Lower leg skin (tissue), 4 donors: Measurements from ENCODE around the gene AK1. TPM values are rescaled to one million over a fixed set of nuclear protein-coding genes. Genes with fewer than 3 reads are reported as not detected.
A peak's percentile ranks its signal among the peaks of the same experiment; 100 is the strongest.

ENCODE experiments used
- DNase-seq, 2 donors: peaks; one replicate each; pipeline ENCODE4 v3.0.0-alpha.2; 2019; ENCODE audit warnings: low spot score in 2 of 2
- H3K4me3 ChIP-seq: fragments of 200-600 bp; sonication (generic); 2 replicates; pipeline ENCODE4 v1.5.1; 2017; ENCODE audit warnings: mild to moderate bottlenecking, low read depth; ENCODE audit not compliant: poor library complexity, severe bottlenecking
- POLR2A ChIP-seq, 2 donors: fragments of 450-650 bp; IDR thresholded peaks; one replicate each; pipeline ENCODE4 v1.6.1; 2016 to 2017; ENCODE audit warnings: antibody characterized with exemption in 2 of 2, mild to moderate bottlenecking in 1 of 2, moderate library complexity in 1 of 2
- WGBS, 2 donors: methylation state at CpG; one replicate each; pipeline ENCODE4 v1.1.5; 2018; 5-methylcytosine and 5-hydroxymethylcytosine counted together
- intact Hi-C: fragments of 100-400 bp; cut with DNase I; formaldehyde crosslinking; loops from one replicate; pipeline ENCODE4 v1.15.0; 2023; ENCODE audit warnings: low total_unique reads
- total RNA-seq, 4 donors: library from RNA; depleted of rRNA; stranded (reverse); fragments of >200 nt; gene quantifications; one replicate each; pipeline ENCODE4 v1.1.0, GENCODE V29; 2016
- TF ChIP-seq, protein P1 (sequence below), 3 donors: fragments of 450-650 bp; IDR thresholded peaks; one replicate each; pipeline ENCODE4 v1.5.1; 2016; ENCODE audit warnings: antibody characterized with exemption in 3 of 3, mild to moderate bottlenecking in 3 of 3, moderate library complexity in 2 of 3

The AK1 gene
- total RNA-seq, 4 donors from 2014 or later = 9.5 to 35.4 (median 19.8) TPM

DNA sequence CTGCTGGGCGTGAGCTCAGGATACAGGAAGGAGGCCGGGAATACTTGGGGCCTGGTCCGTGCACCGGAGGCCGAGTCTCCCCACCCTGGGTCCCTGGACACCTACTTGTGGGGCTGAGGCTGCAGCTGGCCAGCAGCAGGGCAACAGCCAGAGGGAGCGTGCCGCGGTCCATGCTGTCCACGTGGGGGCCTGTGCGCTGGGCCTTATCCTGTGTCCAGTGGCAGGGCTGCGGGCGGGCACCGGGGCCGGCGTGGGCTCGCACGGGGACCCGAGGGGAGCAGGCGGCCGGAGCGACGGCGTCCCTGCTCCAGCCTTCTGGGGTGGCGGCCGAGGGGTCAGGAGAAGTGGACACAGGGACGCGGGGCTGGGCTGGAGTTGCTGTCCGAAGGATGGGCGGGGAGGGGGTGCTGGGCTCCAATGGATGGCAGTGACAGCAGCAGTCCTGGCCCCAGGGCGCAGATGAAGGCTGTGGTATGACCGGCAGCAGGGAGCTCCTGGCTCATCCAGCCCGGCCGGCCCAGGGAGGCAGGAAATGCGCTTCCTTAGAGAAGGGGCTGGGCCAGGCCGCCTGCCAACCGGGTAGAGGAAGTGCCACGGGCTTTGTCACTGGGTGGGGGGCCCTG lies 23.2 kb downstream of the AK1 start, which contains the start of gene ENG:
Gene ENG, minus strand, starts transcription at position 475 of the 623 bp plus-strand sequence. Its CDS starts 303 bp downstream, at position 172.
- peak within 1 kb of the TSS; percentile 42 for H3K4me3 ChIP-seq
- peak in 1 of 2 donors; percentile 95 for DNase-seq
- 38 to 50% methylated on average over 32 to 37 of the region's 37 CpGs for WGBS, 2 donors
- TF ChIP-seq, protein P1, sequence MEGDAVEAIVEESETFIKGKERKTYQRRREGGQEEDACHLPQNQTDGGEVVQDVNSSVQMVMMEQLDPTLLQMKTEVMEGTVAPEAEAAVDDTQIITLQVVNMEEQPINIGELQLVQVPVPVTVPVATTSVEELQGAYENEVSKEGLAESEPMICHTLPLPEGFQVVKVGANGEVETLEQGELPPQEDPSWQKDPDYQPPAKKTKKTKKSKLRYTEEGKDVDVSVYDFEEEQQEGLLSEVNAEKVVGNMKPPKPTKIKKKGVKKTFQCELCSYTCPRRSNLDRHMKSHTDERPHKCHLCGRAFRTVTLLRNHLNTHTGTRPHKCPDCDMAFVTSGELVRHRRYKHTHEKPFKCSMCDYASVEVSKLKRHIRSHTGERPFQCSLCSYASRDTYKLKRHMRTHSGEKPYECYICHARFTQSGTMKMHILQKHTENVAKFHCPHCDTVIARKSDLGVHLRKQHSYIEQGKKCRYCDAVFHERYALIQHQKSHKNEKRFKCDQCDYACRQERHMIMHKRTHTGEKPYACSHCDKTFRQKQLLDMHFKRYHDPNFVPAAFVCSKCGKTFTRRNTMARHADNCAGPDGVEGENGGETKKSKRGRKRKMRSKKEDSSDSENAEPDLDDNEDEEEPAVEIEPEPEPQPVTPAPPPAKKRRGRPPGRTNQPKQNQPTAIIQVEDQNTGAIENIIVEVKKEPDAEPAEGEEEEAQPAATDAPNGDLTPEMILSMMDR (IDR thresholded peaks at IDR 0.05) = no peak
- no peak for TF ChIP-seq POLR2A (IDR thresholded peaks at IDR 0.05)
- intact Hi-C loops = no loop called here

DNA sequence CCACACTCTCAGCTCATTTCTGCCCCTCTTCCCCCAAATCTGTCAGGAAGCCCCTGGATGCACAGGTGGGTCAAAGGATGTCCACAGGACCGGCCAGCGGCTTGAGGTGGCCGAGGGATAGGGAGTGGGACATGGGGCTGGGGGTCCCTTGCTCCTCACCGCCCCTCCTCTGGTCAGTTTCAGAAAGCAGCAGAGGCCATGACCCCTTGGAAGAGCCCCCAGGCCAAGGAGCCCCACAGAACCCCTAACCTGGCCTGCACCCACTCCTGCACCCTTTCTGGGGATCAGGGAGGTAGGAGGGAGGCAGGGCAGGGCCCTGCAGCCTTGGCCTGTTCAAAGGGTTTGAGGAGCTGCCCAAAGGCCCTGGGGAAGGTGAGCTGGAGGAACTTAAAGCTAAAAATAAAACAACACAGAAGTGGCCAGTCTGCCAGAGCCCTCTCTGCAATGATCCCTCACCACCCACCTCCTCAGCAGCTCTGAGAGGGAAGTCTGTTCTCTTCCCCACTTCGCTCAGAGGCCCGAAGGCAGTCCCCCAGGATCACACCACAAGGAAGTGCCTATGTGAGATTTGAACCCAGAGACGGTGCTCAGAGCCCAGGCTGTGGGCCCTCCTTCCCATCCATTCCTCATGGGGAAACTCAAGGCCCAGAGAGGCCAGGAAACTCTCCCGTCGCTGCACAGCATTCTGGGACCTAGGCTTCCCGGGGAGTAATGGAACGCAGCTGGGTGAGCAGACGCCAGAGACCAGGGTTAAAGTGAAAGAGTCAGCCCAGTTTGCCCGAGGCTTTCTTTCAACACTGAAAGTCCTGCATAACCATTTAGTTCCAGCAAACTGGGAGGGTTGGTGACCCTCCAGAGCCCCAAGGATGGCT lies 23.9 kb downstream of the AK1 start:
- DNase-seq = no peak
- TF ChIP-seq, protein P1 (IDR thresholded peaks at IDR 0.05) = no peak
- TF ChIP-seq POLR2A (IDR thresholded peaks at IDR 0.05) = no peak
- intact Hi-C loops = no loop called here
- WGBS, 2 donors = 46 to 71% methylated on average over 13 of the region's 13 CpGs
- H3K4me3 ChIP-seq = peak overlapping the region; percentile 42

DNA sequence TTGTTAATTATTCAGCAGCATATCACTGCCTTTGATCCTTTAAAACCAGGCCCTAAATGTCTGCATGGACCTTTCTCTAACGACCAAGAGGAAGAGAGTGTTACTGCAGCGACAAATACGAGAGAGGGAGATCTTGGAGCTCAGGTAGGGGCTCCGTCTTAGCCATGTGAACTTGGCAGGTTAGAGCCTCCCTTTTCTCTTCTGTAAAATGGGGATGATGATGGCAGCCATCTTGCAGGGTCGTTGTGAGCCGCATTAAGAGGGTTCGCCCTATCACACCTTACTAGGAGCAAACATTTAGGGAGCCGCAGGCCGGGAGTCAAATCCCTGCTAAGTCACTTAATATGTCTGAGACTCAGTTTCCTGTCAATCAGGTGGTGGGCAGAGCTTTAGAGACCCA lies 24.6 kb downstream of the AK1 start:
- 79 to 87% methylated on average over 9 of the region's 9 CpGs for WGBS, 2 donors
- DNase-seq = no peak
- intact Hi-C loops = no loop called here
- TF ChIP-seq POLR2A (IDR thresholded peaks at IDR 0.05) = no peak
- TF ChIP-seq, protein P1 (IDR thresholded peaks at IDR 0.05) = no peak
- no peak overlapping the region for H3K4me3 ChIP-seq

DNA sequence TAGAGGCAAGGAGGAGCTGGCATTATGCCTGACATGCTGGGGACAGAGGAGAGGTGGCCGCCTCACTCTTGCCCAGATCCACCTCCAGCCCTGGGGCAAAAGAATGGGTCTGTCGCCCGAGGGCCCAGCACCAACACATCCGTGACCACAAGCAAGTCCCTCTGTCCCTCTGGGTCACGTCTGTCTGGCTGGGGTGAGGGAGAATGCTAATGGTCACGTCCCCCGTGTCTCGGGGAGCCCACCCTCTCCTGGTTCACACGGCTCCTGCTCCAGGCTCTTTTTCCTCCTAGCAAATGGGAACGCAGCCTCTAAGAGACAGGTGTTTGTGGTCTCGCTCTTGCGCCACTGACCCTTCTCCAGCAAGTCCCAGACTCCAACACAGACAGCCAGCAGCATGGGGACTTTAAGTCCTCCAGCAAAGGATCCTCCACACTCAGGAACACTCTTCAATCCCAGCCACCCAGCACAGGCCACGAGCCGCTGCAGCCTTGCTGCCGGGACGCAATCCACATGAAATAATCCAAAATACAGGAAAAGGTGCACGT lies 27.1 kb downstream of the AK1 start:
- 83 to 89% methylated on average over 17 of the region's 17 CpGs for WGBS, 2 donors
- DNase-seq = no peak
- no peak overlapping the region for H3K4me3 ChIP-seq

DNA sequence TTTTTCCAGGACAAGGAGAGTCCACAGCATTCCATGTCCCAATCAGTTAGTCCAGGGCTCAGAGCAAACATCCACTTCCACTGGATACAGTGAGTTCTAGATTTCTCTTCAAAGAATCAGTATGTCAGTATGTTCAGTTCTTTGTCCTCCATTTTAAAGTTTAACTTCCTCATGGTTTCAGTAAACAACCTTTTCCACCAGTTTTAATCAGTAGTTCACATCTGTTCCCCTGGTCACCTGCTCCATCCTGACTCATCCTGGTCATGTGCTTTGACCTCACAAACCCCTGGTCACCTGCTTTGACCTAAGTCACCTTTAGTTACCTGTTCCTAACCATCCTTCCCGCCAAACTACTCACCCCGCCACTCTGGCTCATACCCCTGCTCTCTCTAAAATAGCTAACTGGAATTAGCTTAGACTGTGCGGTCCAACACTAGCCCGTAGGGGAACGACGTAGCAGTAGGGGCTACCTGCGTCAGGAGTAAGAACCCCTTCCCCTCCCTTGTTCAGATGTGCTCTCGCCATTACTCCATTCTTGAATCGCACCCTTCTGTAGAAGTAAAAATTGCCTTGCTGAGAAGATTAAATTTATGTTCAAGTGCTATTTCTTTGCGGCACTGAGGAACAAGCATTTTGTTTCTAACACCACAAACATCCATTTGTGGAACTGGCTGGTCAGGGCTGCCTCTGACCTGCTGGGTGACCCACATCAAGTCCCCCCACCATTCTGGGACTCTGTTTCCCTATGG lies 28.5 kb downstream of the AK1 start:
- no peak for DNase-seq
- TF ChIP-seq POLR2A (IDR thresholded peaks at IDR 0.05) = no peak
- TF ChIP-seq, protein P1 (IDR thresholded peaks at IDR 0.05) = no peak
- intact Hi-C loops = no loop called here
- WGBS, 2 donors = 97 to 98% methylated on average over 9 of the region's 10 CpGs
- no peak overlapping the region for H3K4me3 ChIP-seq

More for the DNA sequence above, 27.1 kb downstream of the AK1 start:
- intact Hi-C loops = no loop called here
- TF ChIP-seq, protein P1 (IDR thresholded peaks at IDR 0.05) = no peak
- no peak for TF ChIP-seq POLR2A (IDR thresholded peaks at IDR 0.05)
